Liver (tissue), 9 donors: ENCODE data around the gene USH1G. TPM values are rescaled to one million over a fixed set of nuclear protein-coding genes. Genes with fewer than 3 reads are reported as not detected.
A peak's percentile ranks its signal among the peaks of the same experiment; 100 is the strongest.

Source experiments
- DNase-seq: peaks from one replicate; pipeline ENCODE4 v3.0.0-alpha.2; 2017; ENCODE audit warnings: low spot score
- H3K27ac ChIP-seq, 2 donors: one replicate each; pipeline ENCODE4 v1.7.0; 2013; ENCODE audit warnings: inconsistent platforms in 2 of 2, low read length in 2 of 2, control low read depth in 1 of 2, low read depth in 1 of 2, mild to moderate bottlenecking in 1 of 2
- H3K27me3 ChIP-seq, 4 donors: one replicate each; pipeline versions ENCODE4 v1.6.1 to v1.7.0; 2013; ENCODE audit warnings: low read length in 3 of 4, inconsistent platforms in 1 of 4, mild to moderate bottlenecking in 1 of 4, moderate library complexity in 1 of 4; ENCODE audit not compliant: control insufficient read depth in 4 of 4, insufficient read depth in 4 of 4
- H3K36me3 ChIP-seq, 4 donors: one replicate each; pipeline versions ENCODE4 v1.6.1 to v1.7.0; 2013; ENCODE audit warnings: low read length in 3 of 4, mild to moderate bottlenecking in 3 of 4, low read depth in 1 of 4, moderate library complexity in 1 of 4; ENCODE audit not compliant: control insufficient read depth in 4 of 4, insufficient read depth in 3 of 4
- H3K4me1 ChIP-seq, 4 donors: one replicate each; pipeline versions ENCODE4 v1.6.1 to v1.7.0; 2013; ENCODE audit warnings: low read length in 3 of 4, mild to moderate bottlenecking in 3 of 4, moderate library complexity in 1 of 4; ENCODE audit not compliant: control insufficient read depth in 4 of 4, insufficient read depth in 4 of 4
- H3K4me3 ChIP-seq, 3 donors: one replicate each; pipeline versions ENCODE4 v1.6.1 to v1.7.0; 2013; ENCODE audit warnings: low read length in 3 of 3, control low read depth in 1 of 3, low read depth in 1 of 3, mild to moderate bottlenecking in 1 of 3
- H3K9ac ChIP-seq, 2 donors: one replicate each; pipeline ENCODE4 v1.7.0; 2013; ENCODE audit warnings: low read length in 2 of 2, mild to moderate bottlenecking in 2 of 2, moderate library complexity in 2 of 2, control low read depth in 1 of 2, low read depth in 1 of 2
- H3K9me3 ChIP-seq, 4 donors: one replicate each; pipeline versions ENCODE4 v1.6.1 to v1.7.0; 2013; ENCODE audit warnings: low read length in 3 of 4; ENCODE audit not compliant: control insufficient read depth in 4 of 4
- EGR1 ChIP-seq, 2 donors: IDR thresholded peaks; 2 replicates each; pipeline ENCODE4 v1.6.1; 2016 to 2018; ENCODE audit warnings: antibody characterized with exemption in 2 of 2, low read depth in 2 of 2
- FOXA1 ChIP-seq: IDR thresholded peaks from 2 replicates; pipeline ENCODE4 v1.6.1; 2016; ENCODE audit warnings: antibody characterized with exemption
- GABPA ChIP-seq, 2 donors: IDR thresholded peaks in 1 of 2; conservative IDR thresholded peaks in 1 of 2; 2 replicates each; pipeline ENCODE4 v1.6.1; 2016; ENCODE audit warnings: antibody characterized with exemption in 2 of 2, mild to moderate bottlenecking in 1 of 2, moderate library complexity in 1 of 2
- HNF4A ChIP-seq, 2 donors: conservative IDR thresholded peaks; 2 replicates each; pipeline ENCODE4 v1.6.1; 2016; ENCODE audit warnings: antibody characterized with exemption in 2 of 2, mild to moderate bottlenecking in 2 of 2
- HNF4G ChIP-seq: IDR thresholded peaks from 2 replicates; pipeline ENCODE4 v1.6.1; 2016; ENCODE audit warnings: antibody characterized with exemption
- JUND ChIP-seq, 2 donors: IDR thresholded peaks; 2 replicates each; pipeline ENCODE4 v1.6.1; 2016; ENCODE audit warnings: antibody characterized with exemption in 2 of 2
- NR2F2 ChIP-seq: IDR thresholded peaks from 2 replicates; pipeline ENCODE4 v1.6.1; 2016; ENCODE audit warnings: antibody characterized with exemption
- RAD21 ChIP-seq, 2 donors: IDR thresholded peaks; 2 replicates each; pipeline ENCODE4 v1.6.1; 2016; ENCODE audit warnings: antibody characterized with exemption in 2 of 2, mild to moderate bottlenecking in 2 of 2
- RXRA ChIP-seq, 2 donors: IDR thresholded peaks; 2 replicates each; pipeline ENCODE4 v1.6.1; 2017 to 2018; ENCODE audit warnings: antibody characterized with exemption in 2 of 2, mild to moderate bottlenecking in 1 of 2
- YY1 ChIP-seq: IDR thresholded peaks from 2 replicates; pipeline ENCODE4 v1.6.1; 2016; ENCODE audit warnings: antibody characterized with exemption, mild to moderate bottlenecking
- WGBS: extraction: QIAGEN DNeasy Blood & Tissue Kit; methylation state at CpG from one replicate; pipeline ENCODE4 v1.1.7; 2013; 5-methylcytosine and 5-hydroxymethylcytosine counted together
- polyA plus RNA-seq, 2 donors: library from polyadenylated mRNA; stranded (reverse) in 1 of 2; unstranded in 1 of 2; fragments of 200-250 nt in 1 of 2; fragments of >200 nt in 1 of 2; fragmentation: Nextera tagmentation in 1 of 2; extraction: Ambion mirVana in 1 of 2; gene quantifications; one replicate each; pipeline versions ENCODE4 v1.2.1 to v1.2.3, GENCODE V29; 2013 to 2015
- total RNA-seq, 2 donors: library from RNA; depleted of rRNA; stranded (reverse); fragments of >200 nt; gene quantifications; one replicate each; pipeline ENCODE4 v1.2.3, GENCODE V29; 2014
- TF ChIP-seq, protein P1 (sequence below): fragments of 150-350 bp; IDR thresholded peaks from 2 replicates; pipeline ENCODE4 v1.5.1; 2017; ENCODE audit warnings: improper control_type of control experiment, low read depth, low read length; ENCODE audit not compliant: missing input control
- TF ChIP-seq, protein P2 (sequence below): IDR thresholded peaks from 2 replicates; pipeline ENCODE4 v1.6.1; 2016; ENCODE audit warnings: antibody characterized with exemption
- TF ChIP-seq, protein P3 (sequence below): IDR thresholded peaks from 2 replicates; pipeline ENCODE4 v1.6.1; 2016; ENCODE audit warnings: antibody characterized with exemption
- TF ChIP-seq, protein P4 (sequence below): IDR thresholded peaks from 2 replicates; pipeline ENCODE4 v1.6.1; 2016; ENCODE audit warnings: antibody characterized with exemption, mild to moderate bottlenecking
- TF ChIP-seq, protein P5 (sequence below): IDR thresholded peaks from 2 replicates; pipeline ENCODE4 v1.6.1; 2016; ENCODE audit warnings: antibody characterized with exemption
- donor health status: healthy.
- donor health status: healthy.
- donor health status: healthy.
- donor health status: healthy.
- donor health status: healthy.

The USH1G gene
- total and polyA plus RNA-seq, 4 donors: under 0.01 TPM; not detected in 3

DNA sequence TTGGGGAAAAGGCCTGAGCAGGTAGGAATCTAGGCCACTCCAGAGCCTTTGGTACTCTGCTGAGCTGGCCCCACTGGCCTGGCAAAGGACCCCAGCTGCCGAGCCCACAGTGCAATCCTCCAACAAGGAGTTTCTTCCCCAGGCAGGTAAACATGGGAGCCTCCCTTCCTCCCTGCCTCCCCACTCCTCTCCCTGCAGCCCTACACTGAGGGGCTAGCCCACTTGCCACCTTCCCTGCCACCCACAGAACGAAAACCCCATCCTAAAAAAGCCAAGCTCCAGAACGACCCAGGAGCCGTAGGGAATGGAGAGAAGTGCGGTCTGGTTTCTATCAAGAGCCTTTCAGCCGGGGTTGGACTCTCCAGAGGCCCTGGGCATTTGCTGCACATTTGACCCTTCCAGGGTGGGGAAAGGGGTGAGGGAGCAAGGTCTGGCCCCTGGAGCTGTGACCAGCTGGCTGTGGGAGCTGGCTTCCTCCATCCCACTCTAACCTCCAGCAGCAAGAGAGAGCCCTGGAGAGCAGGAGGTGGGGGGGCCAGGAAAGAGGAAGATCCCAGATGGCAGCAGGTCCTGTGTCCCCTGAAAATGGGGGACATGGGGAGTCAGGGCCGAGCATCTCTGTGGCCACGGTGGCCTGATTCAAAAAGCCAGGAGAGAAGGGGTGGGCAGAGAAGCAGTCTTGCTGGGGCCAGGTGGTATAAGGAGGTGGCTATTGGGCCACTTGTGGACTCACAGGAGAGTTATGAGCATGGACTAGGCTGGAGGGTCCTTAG lies 48.2 kb upstream of the USH1G start:
- Histone ChIP-seq H3K4me3 (peak overlapping the region in 1 of 3 donors; percentile 65), H3K27ac (no peak overlapping the region), H3K27me3 (peaks cover 0 to 3% (median 0%) of the 10 kb centered on the region in 4 donors), H3K9me3 (no peaks in the 10 kb centered on the region), H3K36me3 (no peaks in the 10 kb centered on the region), H3K9ac (peak overlapping the region in 1 of 2 donors; percentile 71), H3K4me1 (peaks cover 4 to 12% (median 5%) of the 10 kb centered on the region in 4 donors)
- TF ChIP-seq, protein P1, sequence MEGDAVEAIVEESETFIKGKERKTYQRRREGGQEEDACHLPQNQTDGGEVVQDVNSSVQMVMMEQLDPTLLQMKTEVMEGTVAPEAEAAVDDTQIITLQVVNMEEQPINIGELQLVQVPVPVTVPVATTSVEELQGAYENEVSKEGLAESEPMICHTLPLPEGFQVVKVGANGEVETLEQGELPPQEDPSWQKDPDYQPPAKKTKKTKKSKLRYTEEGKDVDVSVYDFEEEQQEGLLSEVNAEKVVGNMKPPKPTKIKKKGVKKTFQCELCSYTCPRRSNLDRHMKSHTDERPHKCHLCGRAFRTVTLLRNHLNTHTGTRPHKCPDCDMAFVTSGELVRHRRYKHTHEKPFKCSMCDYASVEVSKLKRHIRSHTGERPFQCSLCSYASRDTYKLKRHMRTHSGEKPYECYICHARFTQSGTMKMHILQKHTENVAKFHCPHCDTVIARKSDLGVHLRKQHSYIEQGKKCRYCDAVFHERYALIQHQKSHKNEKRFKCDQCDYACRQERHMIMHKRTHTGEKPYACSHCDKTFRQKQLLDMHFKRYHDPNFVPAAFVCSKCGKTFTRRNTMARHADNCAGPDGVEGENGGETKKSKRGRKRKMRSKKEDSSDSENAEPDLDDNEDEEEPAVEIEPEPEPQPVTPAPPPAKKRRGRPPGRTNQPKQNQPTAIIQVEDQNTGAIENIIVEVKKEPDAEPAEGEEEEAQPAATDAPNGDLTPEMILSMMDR: no peak
- TF ChIP-seq RAD21 (IDR thresholded peaks at IDR 0.05) (no peak), FOXA1 (no peak), GABPA (IDR thresholded peaks at IDR 0.05 in 1 of 2, conservative IDR thresholded peaks at IDR 0.05 in 1 of 2) (no peak), HNF4G (no peak), EGR1 (IDR thresholded peaks at IDR 0.05; ENCODE audit: low read depth in 2 of 2) (no peak), JUND (IDR thresholded peaks at IDR 0.05) (no peak), HNF4A (conservative IDR thresholded peaks at IDR 0.05) (no peak), RXRA (IDR thresholded peaks at IDR 0.05) (no peak), YY1 (no peak), NR2F2 (no peak)
- TF ChIP-seq, protein P2, sequence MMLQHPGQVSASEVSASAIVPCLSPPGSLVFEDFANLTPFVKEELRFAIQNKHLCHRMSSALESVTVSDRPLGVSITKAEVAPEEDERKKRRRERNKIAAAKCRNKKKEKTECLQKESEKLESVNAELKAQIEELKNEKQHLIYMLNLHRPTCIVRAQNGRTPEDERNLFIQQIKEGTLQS: no peak
- TF ChIP-seq, protein P3, sequence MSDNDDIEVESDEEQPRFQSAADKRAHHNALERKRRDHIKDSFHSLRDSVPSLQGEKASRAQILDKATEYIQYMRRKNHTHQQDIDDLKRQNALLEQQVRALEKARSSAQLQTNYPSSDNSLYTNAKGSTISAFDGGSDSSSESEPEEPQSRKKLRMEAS: no peak
- TF ChIP-seq, protein P4, sequence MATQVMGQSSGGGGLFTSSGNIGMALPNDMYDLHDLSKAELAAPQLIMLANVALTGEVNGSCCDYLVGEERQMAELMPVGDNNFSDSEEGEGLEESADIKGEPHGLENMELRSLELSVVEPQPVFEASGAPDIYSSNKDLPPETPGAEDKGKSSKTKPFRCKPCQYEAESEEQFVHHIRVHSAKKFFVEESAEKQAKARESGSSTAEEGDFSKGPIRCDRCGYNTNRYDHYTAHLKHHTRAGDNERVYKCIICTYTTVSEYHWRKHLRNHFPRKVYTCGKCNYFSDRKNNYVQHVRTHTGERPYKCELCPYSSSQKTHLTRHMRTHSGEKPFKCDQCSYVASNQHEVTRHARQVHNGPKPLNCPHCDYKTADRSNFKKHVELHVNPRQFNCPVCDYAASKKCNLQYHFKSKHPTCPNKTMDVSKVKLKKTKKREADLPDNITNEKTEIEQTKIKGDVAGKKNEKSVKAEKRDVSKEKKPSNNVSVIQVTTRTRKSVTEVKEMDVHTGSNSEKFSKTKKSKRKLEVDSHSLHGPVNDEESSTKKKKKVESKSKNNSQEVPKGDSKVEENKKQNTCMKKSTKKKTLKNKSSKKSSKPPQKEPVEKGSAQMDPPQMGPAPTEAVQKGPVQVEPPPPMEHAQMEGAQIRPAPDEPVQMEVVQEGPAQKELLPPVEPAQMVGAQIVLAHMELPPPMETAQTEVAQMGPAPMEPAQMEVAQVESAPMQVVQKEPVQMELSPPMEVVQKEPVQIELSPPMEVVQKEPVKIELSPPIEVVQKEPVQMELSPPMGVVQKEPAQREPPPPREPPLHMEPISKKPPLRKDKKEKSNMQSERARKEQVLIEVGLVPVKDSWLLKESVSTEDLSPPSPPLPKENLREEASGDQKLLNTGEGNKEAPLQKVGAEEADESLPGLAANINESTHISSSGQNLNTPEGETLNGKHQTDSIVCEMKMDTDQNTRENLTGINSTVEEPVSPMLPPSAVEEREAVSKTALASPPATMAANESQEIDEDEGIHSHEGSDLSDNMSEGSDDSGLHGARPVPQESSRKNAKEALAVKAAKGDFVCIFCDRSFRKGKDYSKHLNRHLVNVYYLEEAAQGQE: no peak
- TF ChIP-seq, protein P5, sequence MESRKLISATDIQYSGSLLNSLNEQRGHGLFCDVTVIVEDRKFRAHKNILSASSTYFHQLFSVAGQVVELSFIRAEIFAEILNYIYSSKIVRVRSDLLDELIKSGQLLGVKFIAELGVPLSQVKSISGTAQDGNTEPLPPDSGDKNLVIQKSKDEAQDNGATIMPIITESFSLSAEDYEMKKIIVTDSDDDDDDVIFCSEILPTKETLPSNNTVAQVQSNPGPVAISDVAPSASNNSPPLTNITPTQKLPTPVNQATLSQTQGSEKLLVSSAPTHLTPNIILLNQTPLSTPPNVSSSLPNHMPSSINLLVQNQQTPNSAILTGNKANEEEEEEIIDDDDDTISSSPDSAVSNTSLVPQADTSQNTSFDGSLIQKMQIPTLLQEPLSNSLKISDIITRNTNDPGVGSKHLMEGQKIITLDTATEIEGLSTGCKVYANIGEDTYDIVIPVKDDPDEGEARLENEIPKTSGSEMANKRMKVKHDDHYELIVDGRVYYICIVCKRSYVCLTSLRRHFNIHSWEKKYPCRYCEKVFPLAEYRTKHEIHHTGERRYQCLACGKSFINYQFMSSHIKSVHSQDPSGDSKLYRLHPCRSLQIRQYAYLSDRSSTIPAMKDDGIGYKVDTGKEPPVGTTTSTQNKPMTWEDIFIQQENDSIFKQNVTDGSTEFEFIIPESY: no peak
- DNase-seq: no peak
- 80% methylated on average over 8 of the region's 8 CpGs for WGBS
